K562 (cell line): ENCODE measurements around the gene ITPK1. TPM values are rescaled to one million over a fixed set of nuclear protein-coding genes. Genes with fewer than 3 reads are reported as not detected.

ENCODE experiments used
- ATAC-seq: fragments of 200-7000 bp; cut with Tn5 transposase; 3 replicates; pipeline ENCODE4 v1.9.1; 2020; ENCODE audit warnings: moderate library complexity
- BruUV-seq: library from RNA; stranded (reverse); fragments of 400-500 nt; replicated peaks from 2 replicates; lab custom pipeline; 2021; lab: Mats Ljungman, UMichigan
- CTCF ChIA-PET: fragments of 300-600 bp; formaldehyde crosslinking; extraction: SDS; loops from one replicate; lab custom pipeline; 2021; ENCODE audit warnings: low intra/inter-chr PET ratio; lab: Yijun Ruan, JAX
- POLR2A ChIA-PET: fragments of 300-600, 350-650 bp; sonication (Branson Sonifier 250); formaldehyde crosslinking; extraction: SDS; loops from one replicate; lab custom pipeline; 2021; ENCODE audit warnings: antibody characterized with exemption, inconsistent platforms; lab: Yijun Ruan, JAX
- DNase-seq, 4 experiments: peaks; one replicate each; pipeline versions ENCODE4 v3.0.0 to v3.0.0-alpha.2; 2011 to 2018; ENCODE audit warnings: low spot score in 3 of 4, mixed read lengths in 3 of 4; ENCODE audit errors: extremely low read depth in 1 of 4
- FAIRE-seq: peaks from 2 replicates; lab custom pipeline; 2011; peaks lifted over from hg19 to GRCh38; lab: Jason Lieb, UNC
- H2AFZ ChIP-seq: 2 replicates; pipeline ENCODE4 v1.6.0; 2011; ENCODE audit warnings: low read depth, low read length, control low read depth, inconsistent platforms
- H3K27ac ChIP-seq: fragments of 200-600 bp; 3 replicates; pipeline ENCODE4 v1.8.0; 2011; ENCODE audit warnings: low read depth, mild to moderate bottlenecking, control low read depth, inconsistent platforms, low read length, moderate library complexity, mixed read lengths; ENCODE audit errors: extremely low read depth
- H3K27me3 ChIP-seq, 2 experiments: fragments of 300-600 bp in 1 of 2; 2 replicates in 1 of 2; 3 replicates in 1 of 2; pipeline versions ENCODE4 v1.6.0 to v1.8.0; 2011; ENCODE audit warnings: inconsistent platforms in 2 of 2, low read length in 2 of 2, mild to moderate bottlenecking in 1 of 2, mixed read lengths in 1 of 2, moderate library complexity in 1 of 2; ENCODE audit not compliant: control insufficient read depth in 2 of 2, insufficient read depth in 2 of 2
- H3K36me3 ChIP-seq: fragments of 300-600 bp; 3 replicates; pipeline ENCODE4 v1.8.0; 2011; ENCODE audit warnings: mild to moderate bottlenecking, low read length, inconsistent platforms; ENCODE audit not compliant: control insufficient read depth, insufficient read depth
- H3K4me1 ChIP-seq, 2 experiments: fragments of 200-600 bp in 1 of 2; replicated peaks in 1 of 2; 2 replicates in 1 of 2; 3 replicates in 1 of 2; pipeline versions ENCODE4 v1.5.1 to v1.8.0; 2011; ENCODE audit warnings: inconsistent platforms in 2 of 2, low read length in 2 of 2, mild to moderate bottlenecking in 1 of 2, mixed read lengths in 1 of 2, moderate library complexity in 1 of 2; ENCODE audit not compliant: control insufficient read depth in 2 of 2, insufficient read depth in 2 of 2
- H3K4me2 ChIP-seq: 2 replicates; pipeline ENCODE4 v1.6.1; 2011; ENCODE audit warnings: low read length, control low read depth, inconsistent platforms, mixed read lengths; ENCODE audit not compliant: insufficient read depth
- H3K4me3 ChIP-seq: fragments of 200-600 bp; sonication (generic), shearing (Covaris generic); 2 replicates; pipeline ENCODE4 v1.5.1; 2016; ENCODE audit warnings: control low read depth, inconsistent platforms
- H3K79me2 ChIP-seq: fragments of 200-600 bp; 3 replicates; pipeline ENCODE4 v1.8.0; 2011; ENCODE audit warnings: low read length, inconsistent platforms; ENCODE audit not compliant: control insufficient read depth, insufficient read depth
- H3K9ac ChIP-seq, 2 experiments: 2 replicates each; pipeline versions ENCODE4 v1.6.0 to v1.6.1; 2011; ENCODE audit warnings: low read depth in 2 of 2, low read length in 2 of 2, control low read depth in 1 of 2, inconsistent platforms in 1 of 2, mild to moderate bottlenecking in 1 of 2, mixed read lengths in 1 of 2; ENCODE audit not compliant: insufficient read depth in 1 of 2
- H3K9me1 ChIP-seq: one replicate; pipeline ENCODE4 v1.6.0; 2011; ENCODE audit warnings: inconsistent platforms, mild to moderate bottlenecking, low read length, moderate library complexity; ENCODE audit not compliant: control insufficient read depth, insufficient read depth
- H3K9me3 ChIP-seq: replicated peaks from 2 replicates; pipeline ENCODE4 v1.5.1; 2011; ENCODE audit warnings: low read depth, low read length, inconsistent platforms; ENCODE audit not compliant: control insufficient read depth, insufficient read depth
- H4K20me1 ChIP-seq: replicated peaks from 2 replicates; pipeline ENCODE4 v1.6.1; 2011; ENCODE audit warnings: low read length, inconsistent platforms, mixed read lengths; ENCODE audit not compliant: control insufficient read depth, insufficient read depth
- ARID1B ChIP-seq: fragments of 450-650 bp; IDR thresholded peaks from 2 replicates; pipeline ENCODE4 v1.6.1; 2016; ENCODE audit warnings: antibody characterized with exemption, mild to moderate bottlenecking, inconsistent platforms
- CXXC5 ChIP-seq: fragments of 250-450 bp; sonication (Bioruptor Pico); IDR thresholded peaks from 2 replicates; pipeline ENCODE4 v1.8.0; 2022; ENCODE audit warnings: inconsistent platforms, mild to moderate bottlenecking, moderate library complexity
- E2F3 ChIP-seq: fragments of 250-450 bp; sonication (Bioruptor Pico); IDR thresholded peaks from 2 replicates; pipeline ENCODE4 v1.4.0; 2020; ENCODE audit warnings: mild to moderate bottlenecking
- EGR1 ChIP-seq: fragments of 450-650 bp; conservative IDR thresholded peaks from 2 replicates; pipeline ENCODE4 v1.6.1; 2017; ENCODE audit warnings: mild to moderate bottlenecking
- ELF1 ChIP-seq: fragments of 200-800 bp; sonication (Bioruptor generic); IDR thresholded peaks from 2 replicates; pipeline ENCODE4 v1.6.1; 2016; ENCODE audit warnings: missing genetic modification characterization, missing compliant biosample characterization
- HMBOX1 ChIP-seq: sonication (generic); IDR thresholded peaks from 2 replicates; pipeline ENCODE4 v1.6.1; 2016
- HMGXB4 ChIP-seq: sonication (generic); formaldehyde crosslinking; IDR thresholded peaks from 2 replicates; pipeline ENCODE4 v1.8.1; 2023; ENCODE audit warnings: mild to moderate bottlenecking, missing genetic modification reagents
- HNRNPH1 ChIP-seq: fragments of 200-400 bp; formaldehyde crosslinking; optimal IDR thresholded peaks from 2 replicates; pipeline ENCODE3; 2017; ENCODE audit warnings: low read depth, mild to moderate bottlenecking, low read length, moderate library complexity
- HNRNPL ChIP-seq: fragments of 200-400 bp; formaldehyde crosslinking; IDR thresholded peaks from 2 replicates; pipeline ENCODE4 v1.6.1; 2017; ENCODE audit warnings: low read depth, mild to moderate bottlenecking, low read length
- NKRF ChIP-seq: fragments of 450-650 bp; IDR thresholded peaks from 2 replicates; pipeline ENCODE4 v1.6.1; 2016; ENCODE audit warnings: borderline replicate concordance
- SRSF1 ChIP-seq: fragments of 200-400 bp; formaldehyde crosslinking; IDR thresholded peaks from 2 replicates; pipeline ENCODE4 v1.6.1; 2017; ENCODE audit warnings: mild to moderate bottlenecking, low read depth, low read length, moderate library complexity
- THRA ChIP-seq: fragments of 450-650 bp; IDR thresholded peaks from 2 replicates; pipeline ENCODE4 v1.6.1; 2017; ENCODE audit warnings: mild to moderate bottlenecking, moderate library complexity
- XRCC3 ChIP-seq: fragments of 450-650 bp; IDR thresholded peaks from 2 replicates; pipeline ENCODE4 v1.6.1; 2017; ENCODE audit warnings: mild to moderate bottlenecking, moderate library complexity
- WGBS: fragments of 100-300 bp; shearing (Covaris generic); methylation state at CpG from one replicate; pipeline ENCODE4 v1.1.6; 2016; ENCODE audit warnings: low coverage, mixed read lengths; ENCODE audit not compliant: insufficient coverage; ENCODE audit errors: missing lambda C conversion rate; 5-methylcytosine and 5-hydroxymethylcytosine counted together
- in situ Hi-C: fragments of 300-500 bp; cut with MboI; formaldehyde crosslinking; loops from 4 replicates; pipeline ENCODE4 v1.15.0; 2018; ENCODE audit warnings: inconsistent platforms, mixed read lengths
- intact Hi-C: fragments of 100-400 bp; cut with micrococcal nuclease; formaldehyde crosslinking; loops from 2 replicates; pipeline ENCODE4 v1.14.2; 2022
- polyA plus RNA-seq, 8 experiments: library from polyadenylated mRNA; depleted of rRNA in 4 of 8; stranded (reverse) in 5 of 8; unstranded in 3 of 8; fragments of >200 nt; fragmentation: Nextera tagmentation in 2 of 8; fragmentation: Illumina TruSeq in 1 of 8; extraction: Ambion mirVana in 2 of 8; extraction: Trizol in 1 of 8; gene quantifications; 2 replicates each; pipeline versions ENCODE4 v1.2.1 to v1.2.3, GENCODE V29; 2011 to 2014; ENCODE audit warnings: inconsistent platforms in 1 of 8, missing spikeins in 1 of 8
- total RNA-seq, 7 experiments: library from RNA; depleted of rRNA in 6 of 7; stranded (reverse); fragments of >200 nt in 6 of 7; fragmentation: Illumina TruSeq in 2 of 7; extraction: Trizol in 2 of 7; gene quantifications; 2 replicates each; pipeline versions ENCODE4 v1.2.1 to v1.2.3, GENCODE V29; 2011 to 2021; ENCODE audit warnings: low replicate concordance in 1 of 7

ITPK1 gene
- total and polyA plus RNA-seq, 9 of the 15 experiments (the other 6 are each of a cell fraction or from before 2014, with no cell fraction given), result 1.2 to 39.2 (median 23.0) TPM

- intact Hi-C loops, result no loop called here
- no peak for FAIRE-seq
- POLR2A ChIA-PET, result interaction anchor here (0.6 kb wide), 1 partner anchor 106 kb away, joined by 3 read pairs; no protein-coding TSS in a partner anchor
- no peak for TF ChIP-seq THRA
- TF ChIP-seq ELF1 (tag), result no peak
- TF ChIP-seq XRCC3, result no peak
- TF ChIP-seq HNRNPL, result no peak
- TF ChIP-seq EGR1, result no peak
- no peak for TF ChIP-seq SRSF1
- TF ChIP-seq NKRF, result no peak
- TF ChIP-seq ARID1B, result no peak
- no peak for TF ChIP-seq HMBOX1
- no peak for TF ChIP-seq HNRNPH1
- TF ChIP-seq HMGXB4 (CRISPR knock-in tag), result no peak
- TF ChIP-seq CXXC5 (CRISPR knock-in tag), result no peak
- TF ChIP-seq E2F3 (CRISPR knock-in tag), result no peak
Measured at GRCh38 chr14:92958373-92959188, 157.1 kb downstream of the ITPK1 start.

More at GRCh38 chr14:92958373-92959188, 157.1 kb downstream of the ITPK1 start:
- BruUV-seq, result no TSS peak
- H3K9me1 ChIP-seq, result no peaks in the 10 kb centered on the region
- H4K20me1 ChIP-seq, result no peaks in the 10 kb centered on the region
- H3K27ac ChIP-seq, result no peak overlapping the region
- no peaks in the 10 kb centered on the region for H3K9me3 ChIP-seq
- no peaks in the 10 kb centered on the region; a peak in 1 of 5 replicates for H3K4me1 ChIP-seq
- in situ Hi-C loops, result loop anchor here (10.0 kb wide), 1 partner anchor 186 kb away; no protein-coding TSS in a partner anchor
- H3K9ac ChIP-seq, result no peak overlapping the region; a peak in 1 of 4 replicates
- CTCF ChIA-PET, result no interaction called here
- H3K27me3 ChIP-seq, result no peaks in the 10 kb centered on the region
- no peaks in the 10 kb centered on the region for H3K79me2 ChIP-seq
- peaks cover 12% of the 10 kb centered on the region; the same call in 1 of the 3 replicates for H3K36me3 ChIP-seq
- H3K4me2 ChIP-seq, result no peak overlapping the region
- WGBS, result 89% methylated on average over 10 of the region's 22 CpGs
- H3K4me3 ChIP-seq, result no peak overlapping the region
- H2AFZ ChIP-seq, result no peak overlapping the region
- ATAC-seq, result no peak
- DNase-seq, result no peak
